SU-DHL-6 (cell line): ENCODE results near the gene SYTL2.

Experiments used
- CTCF ChIP-seq: fragments of 200-600 bp; sonication (generic); IDR thresholded peaks from one replicate; pipeline ENCODE4 v1.5.1; 2017; ENCODE audit warnings: antibody characterized with exemption, mild to moderate bottlenecking, low read length, moderate library complexity; ENCODE audit not compliant: insufficient read depth, poor library complexity, severe bottlenecking
- EZH2phosphoT487 ChIP-seq: fragments of 200-600 bp; sonication (generic), shearing (Covaris generic); conservative IDR thresholded peaks from 2 replicates; pipeline ENCODE4 v1.6.1; 2018; ENCODE audit warnings: mild to moderate bottlenecking, antibody characterized with exemption, low read length, moderate library complexity, mixed read lengths

GRCh38 chr11:85848556-85848955, 37.6 kb upstream of the SYTL2 start:
- no peak for TF ChIP-seq EZH2phosphoT487
- no peak for TF ChIP-seq CTCF
